HG03103 (cell line): ENCODE data around the gene UPB1.

Source experiments
- ATAC-seq: cut with Tn5 transposase; IDR thresholded peaks from one replicate; pipeline ENCODE4 v1.9.1; 2021; ENCODE audit warnings: low read depth; ENCODE audit not compliant: unreplicated experiment

UPB1 gene

DNA sequence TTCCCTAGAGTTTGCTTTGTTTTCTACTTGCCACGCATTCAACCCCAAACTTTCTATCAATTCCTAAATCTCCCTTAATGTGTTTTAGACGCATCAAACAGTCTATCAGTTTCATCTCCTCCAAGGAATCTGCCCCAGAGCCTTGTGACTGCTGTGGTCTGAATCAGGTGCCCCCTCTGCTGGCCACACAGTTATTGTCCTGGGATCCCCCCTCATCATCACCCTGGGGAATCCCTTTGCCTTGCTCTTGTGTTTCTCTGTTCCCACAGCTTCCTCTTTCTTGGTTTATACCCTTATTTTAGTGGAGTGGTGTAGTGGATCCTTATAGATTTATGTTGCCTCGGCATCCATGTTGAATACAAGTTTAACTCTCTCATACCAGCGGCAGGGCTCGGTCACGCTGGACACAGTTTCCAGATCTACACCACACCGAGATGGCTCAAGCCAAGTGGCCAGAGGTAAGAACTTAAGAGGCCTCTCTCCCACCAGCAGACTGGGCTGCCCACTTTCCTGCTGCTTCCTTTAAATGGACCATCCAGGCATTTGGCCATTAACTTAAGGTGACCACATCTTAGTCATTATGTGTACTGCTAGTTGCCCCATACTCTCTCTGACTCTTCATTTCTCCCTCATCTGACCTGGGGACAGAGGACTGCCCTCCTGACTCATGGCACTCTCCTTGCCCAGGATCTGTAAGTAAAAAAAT is 8.2 kb downstream of the UPB1 start:
- ATAC-seq = no peak

DNA sequence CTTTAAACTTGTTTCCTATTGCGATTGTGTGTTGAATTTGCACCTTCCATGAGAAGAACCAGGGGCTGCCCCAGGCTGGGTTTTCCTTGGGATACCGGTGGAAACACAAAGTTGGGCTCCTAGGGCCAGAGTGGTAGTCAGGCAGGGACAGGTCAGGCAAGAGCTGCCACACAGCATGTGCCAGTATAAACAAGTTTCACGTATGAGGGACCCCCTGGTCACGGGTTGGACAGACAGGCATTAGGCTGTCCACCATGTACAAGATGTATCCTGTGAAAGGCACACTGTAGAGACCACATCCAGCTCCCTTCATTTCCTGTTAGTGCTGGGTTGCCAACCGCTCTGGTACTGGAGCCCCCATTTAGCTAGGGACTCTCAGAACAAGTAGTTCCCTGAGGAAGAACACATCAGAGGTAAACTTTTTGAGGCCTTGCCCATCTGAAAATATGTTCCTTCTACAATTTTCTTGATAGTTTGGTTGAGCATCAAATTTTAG is 8.8 kb downstream of the UPB1 start:
- no peak for ATAC-seq

DNA sequence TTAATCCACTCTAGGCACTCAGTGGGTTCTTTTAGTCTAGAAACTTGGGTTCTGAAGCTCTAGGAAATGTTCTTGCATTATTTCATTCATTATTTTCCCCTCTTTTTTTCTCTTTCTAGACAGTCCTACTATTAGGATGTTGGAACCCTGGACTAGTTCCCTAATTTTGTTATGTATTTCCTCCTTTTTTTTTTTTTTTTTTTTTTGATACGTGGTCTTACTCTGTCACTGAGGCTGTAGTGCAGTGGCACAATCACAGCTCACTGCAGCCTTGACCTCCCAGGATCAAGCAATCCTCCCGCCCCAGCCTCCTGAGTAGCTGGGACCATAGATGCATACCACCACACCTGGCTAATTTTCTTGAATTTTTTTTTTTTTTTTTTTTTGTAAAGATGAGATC is 9.4 kb downstream of the UPB1 start:
- ATAC-seq = no peak

DNA sequence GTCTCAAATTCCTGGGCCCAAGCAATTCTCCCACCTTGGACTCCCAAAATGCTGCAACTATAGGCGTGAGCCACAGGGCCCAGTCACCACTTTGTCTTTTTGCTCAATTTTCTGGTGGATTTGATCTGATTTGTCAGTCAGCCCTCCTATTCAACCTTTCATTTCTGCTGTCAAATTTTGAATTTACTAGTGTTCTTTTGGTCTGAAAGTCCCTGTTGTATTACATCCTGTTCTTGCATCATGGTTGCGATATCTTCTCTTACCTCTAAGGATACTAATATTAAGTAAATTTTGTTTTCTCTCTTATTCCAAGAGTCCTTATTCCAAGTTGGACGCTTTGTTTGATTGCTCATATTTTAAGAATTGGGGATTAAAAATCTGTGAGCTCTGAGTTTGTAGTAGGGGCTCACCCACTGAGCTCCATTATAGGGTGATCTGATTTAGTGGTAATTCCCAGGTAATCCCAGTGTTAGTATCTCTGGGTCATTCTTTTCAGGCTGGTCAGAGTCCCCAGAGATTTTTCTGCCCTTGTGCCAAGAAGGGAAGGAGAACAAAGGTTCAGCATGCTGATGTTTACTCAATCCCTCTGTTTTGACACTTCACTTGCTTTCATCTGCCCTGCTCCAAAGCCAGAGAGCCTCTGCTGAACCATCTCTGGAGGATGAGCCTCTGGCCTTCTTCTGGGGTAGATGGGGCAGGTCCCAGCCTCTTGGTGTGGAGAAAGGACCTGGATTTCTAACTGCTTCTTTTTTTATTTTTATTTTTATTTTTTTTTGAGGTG is 10.0 kb downstream of the UPB1 start:
- ATAC-seq = no peak

DNA sequence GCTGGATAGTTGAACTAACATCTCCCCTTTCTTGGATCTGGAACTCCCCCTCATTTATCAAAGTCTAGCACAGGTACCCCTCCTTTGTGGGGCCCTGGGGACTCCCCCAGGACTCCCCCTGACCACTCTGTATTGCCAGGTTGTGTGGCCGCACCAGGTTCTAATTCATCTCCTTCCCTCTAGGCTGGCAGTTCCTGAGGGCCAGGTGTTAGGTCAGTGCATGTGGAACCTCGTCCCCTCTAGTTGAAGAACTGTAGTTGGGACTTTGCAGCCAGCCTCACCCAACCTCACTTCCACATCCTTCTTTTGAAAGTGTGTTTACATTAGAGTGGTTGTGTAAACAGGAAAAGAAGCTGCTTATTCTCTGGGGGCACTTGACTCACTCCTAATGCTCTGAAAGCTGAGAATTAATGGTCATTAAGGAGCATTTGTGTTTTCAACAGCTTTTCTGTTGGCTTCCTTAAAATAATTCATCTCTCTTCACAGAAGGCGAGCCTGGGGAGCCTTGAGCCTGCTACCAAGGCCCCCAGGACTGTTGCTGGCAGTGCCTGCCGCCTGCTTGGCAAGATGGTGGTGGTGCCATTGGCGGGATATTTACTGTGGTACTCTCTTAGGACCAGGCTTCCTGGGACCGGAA is 11.8 kb downstream of the UPB1 start:
- no peak for ATAC-seq

DNA sequence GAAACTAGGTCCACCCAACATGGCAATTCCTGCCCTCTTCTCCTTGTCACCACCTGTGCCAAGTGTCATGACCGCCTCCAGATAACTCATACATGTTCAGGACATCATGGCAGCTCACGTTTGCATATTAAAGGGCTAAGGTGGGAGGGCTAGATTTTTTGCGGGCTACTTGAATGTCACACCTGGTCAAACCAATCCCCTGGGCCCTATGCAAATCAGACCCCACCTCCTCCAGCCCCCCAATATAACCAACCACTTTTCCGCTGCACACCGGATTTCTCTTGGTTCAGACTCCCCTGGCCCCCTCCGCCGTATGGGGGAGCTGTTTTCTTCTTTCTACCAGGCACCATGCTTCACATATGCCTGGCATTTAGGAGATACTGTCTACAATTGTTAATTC is 12.6 kb downstream of the UPB1 start:
- no peak for ATAC-seq

DNA sequence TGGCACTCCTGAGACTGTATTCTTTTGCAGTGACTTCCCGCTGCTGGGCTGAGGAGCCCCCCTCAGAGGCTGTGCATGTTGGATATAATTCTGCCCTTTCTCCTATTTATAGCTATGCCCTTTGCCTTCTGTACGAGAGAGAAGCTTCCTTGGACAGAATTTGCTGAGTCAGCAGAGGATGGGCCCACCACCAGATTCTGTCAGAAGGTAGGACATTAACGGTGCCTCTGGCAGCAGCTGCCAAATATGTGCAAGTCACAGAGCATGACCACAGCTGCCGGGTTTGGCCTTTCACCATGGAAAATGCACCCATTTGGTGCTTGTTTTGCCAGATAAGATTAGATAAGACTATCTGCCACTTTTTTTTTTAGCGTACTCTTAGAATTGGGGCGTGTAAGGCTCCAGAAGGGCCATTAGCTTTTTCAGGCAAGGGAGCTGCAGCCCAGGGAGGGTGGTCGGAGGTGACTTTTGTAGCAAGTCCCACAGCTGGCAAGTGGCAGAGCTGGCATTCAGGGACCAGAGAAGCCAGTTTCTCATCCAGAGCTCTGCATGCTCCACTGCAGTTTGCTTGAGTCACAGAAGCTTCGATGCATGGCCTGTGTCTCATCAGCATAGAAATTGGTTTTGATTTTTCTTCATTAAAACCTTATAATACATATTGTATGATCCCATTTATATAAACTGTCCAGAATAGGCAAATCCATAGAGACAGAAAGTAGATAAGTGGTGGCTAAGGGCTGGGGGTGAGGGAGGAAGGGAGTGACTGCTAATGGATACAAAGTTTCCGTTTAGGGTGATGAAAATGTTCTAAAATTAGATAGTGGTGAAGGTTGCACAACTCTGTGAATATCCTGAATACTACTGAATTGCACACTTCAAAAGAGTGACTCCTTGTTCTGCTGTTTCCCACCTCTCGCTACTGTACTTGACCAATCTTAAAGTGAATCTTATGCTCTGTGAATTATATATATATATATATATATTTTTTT is 15.8 kb downstream of the UPB1 start:
- no peak for ATAC-seq

DNA sequence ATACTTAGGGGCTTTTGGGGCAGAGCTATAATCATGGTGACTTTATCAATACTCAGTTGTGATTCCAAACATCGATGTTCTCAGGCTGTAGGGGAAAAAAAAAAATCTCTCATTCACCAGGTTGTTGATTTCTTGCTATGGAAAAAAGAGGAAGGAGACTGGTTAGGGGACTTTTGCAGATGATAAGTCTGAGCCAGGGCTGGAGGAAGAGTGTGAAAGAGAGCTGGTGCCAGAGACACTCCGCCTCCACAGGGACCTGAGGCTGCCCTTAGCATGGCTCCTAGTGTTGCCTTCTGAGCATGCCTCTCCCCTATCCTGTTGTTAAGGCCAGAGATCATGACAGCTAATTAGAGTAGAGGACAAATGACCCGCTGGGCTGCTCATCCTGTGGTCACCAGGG is 16.9 kb downstream of the UPB1 start:
- no peak for ATAC-seq

DNA sequence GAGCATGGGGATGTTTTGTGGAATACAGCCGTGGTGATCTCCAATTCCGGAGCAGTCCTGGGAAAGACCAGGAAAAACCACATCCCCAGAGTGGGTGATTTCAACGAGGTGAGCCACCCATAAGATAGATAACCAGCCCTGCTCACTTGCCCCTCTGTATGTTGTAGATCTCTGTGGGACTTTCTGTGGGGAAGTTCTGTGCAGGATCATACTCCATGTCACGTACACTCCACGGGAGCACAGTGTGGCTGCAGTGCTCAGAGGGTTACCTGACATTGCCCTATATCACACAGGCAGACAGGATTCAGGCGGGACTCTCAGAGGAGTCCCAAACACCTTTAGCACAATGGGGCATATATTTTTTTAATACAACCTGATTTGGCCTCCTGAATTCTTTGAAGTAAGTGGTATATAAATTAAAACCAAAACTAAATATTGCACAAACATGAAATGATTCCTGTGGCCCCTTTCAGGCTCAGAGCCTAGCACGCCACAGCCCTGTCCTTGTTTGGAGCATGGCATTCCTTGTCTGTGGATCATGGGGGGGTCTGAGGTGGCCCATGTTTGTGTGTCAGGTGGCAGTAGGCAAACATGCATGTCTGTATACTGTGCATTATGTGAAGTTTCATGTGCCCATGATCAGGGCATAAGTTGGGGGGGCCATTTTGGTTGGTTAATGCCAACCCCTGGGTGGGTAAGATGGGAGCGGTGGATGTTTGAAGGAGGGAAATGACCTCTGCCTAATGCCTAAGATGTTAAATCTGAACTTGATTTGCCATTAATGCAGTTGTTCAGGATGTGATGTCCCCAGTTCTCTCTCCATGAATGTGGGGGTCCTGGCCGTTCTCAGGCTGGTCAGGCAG is 18.5 kb downstream of the UPB1 start:
- ATAC-seq = no peak

DNA sequence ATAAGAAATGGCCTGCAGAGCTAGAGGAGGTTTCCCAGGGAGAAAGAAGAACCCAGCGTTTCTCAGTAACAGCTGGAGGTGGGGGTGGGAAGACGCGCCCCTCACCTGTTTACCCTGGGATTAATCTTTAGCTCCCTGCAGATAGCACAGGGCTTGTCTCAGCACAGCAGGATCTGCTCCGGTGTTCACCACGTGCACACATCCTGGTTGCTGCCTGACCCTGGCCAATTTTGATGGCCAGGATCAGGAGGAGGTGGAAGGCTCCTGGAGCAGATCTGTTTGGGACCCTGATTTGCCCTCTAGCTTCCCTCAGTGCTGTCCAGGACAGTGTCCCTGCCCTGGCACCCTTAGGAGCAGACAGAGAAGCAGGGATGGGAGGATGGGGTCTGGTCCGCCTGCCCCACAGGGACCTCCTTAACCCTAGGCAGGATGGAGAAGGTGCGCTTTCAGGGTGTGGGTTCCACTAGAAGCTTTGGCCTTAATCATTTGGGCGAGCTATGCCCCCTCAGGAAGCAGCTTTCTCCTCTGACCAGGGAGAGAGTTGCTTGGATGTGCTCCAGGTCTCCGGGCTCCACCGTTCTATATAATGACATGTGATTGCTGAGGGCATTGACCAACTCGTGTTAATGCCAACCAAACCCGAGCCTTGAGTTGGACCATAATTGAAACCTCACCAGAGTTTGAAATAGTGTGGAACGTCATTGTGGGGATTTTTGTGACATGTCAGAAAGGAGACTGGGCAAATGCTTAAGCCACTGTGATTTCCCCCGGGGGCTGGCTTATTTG is 19.3 kb downstream of the UPB1 start:
- ATAC-seq = no peak

DNA sequence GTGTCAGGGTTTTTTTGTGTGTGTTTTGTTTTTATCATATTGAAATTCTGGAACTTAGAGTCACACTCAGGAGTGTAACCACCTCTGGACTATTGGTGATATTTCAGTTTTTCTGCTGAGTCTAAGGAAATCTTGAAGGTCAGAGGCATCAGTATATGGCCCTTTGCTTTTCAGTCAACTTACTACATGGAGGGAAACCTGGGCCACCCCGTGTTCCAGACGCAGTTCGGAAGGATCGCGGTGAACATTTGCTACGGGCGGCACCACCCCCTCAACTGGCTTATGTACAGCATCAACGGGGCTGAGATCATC is 19.9 kb downstream of the UPB1 start:
- no peak for ATAC-seq

DNA sequence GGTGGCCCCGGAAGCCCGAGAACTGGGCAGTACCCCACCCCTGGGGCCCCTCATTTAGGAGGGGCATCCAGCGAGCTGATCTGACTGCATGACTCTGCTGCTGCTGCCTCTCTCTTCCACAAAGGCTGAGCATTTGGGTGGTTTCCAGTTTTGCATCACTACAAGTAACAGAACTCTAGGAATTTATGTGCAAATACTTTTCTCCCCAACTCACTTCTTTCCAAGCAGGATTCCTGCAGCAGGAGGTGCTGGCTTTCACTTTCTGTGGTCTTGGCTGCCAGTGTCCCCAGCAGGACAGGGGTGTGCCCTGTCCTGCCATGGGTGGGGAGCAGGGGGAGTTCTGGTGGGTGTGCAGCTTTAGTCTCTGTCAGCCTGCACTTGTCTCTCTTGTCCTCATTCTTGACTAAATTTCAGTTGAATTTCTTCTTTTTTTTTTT is 21.2 kb downstream of the UPB1 start:
- no peak for ATAC-seq

DNA sequence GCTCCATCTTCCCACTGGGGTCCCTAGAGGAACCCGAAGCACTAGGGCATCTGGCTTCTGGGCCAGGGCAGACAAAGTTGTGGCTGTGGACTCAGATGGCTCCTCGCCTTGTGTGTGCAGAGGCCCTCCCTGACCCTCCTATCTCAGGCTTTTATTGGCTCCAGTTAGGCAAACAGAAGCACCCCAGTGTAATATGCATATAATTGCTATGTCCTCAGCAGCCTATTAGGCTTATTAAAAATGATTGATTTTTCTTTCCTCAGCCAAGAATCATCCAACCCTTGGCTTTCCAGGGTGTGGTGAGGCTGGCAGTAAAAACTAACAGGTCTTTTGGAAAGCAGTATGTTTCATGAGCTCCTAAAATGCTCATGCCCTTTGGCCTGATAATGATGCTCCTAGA is 22.3 kb downstream of the UPB1 start:
- no peak for ATAC-seq

DNA sequence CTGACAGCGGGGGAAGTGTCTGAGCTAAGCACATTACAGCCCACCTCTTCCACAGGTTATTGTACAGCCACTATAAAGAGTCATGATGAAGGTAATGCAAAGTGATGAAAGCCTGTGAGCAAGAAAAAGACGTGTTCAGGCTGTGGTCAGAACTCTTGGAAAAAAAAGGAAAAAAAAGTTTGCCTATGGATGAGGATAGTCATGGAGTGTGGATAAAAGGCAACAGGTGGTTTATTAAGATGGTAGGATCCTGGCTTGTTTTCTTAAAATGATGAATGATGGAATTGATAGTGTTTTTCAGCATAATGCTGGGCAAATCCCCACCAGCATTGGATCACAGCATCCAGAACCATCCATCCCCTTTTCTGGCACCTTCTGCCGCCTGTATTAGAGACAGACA is 23.1 kb downstream of the UPB1 start:
- ATAC-seq = no peak

DNA sequence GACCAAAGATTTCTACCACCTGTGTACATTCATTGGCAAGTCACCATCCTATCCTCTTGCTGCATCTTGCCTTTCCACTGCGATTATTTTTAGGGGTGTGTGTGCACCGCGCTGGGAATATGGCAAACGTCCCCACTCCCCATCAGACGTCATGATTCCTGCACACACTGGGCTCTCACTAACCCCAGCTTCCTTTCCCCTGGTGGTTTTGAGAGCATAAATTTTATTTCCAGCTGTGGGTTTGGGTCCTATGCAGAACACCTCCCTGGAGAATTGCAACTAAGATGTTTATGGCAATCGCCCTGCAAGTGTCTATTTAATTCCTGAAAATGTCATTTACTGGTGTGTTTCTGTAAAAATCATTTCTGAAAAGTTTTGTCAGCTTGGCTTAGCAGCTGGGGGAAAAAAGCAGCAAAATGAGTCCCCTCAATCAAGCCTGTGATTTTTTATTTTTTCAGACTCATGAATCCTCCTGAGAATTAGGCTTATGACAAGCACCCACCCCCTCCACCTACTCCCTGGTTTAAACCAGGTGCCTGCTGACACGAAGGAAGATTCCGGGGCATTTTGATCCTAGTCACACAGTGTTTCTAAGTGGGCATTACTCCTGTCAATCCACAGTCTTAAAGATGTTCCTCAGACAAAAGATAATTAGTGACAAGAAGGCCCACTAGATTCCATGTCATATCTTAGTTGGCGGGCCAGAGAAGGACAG is 23.8 kb downstream of the UPB1 start:
- no peak for ATAC-seq

DNA sequence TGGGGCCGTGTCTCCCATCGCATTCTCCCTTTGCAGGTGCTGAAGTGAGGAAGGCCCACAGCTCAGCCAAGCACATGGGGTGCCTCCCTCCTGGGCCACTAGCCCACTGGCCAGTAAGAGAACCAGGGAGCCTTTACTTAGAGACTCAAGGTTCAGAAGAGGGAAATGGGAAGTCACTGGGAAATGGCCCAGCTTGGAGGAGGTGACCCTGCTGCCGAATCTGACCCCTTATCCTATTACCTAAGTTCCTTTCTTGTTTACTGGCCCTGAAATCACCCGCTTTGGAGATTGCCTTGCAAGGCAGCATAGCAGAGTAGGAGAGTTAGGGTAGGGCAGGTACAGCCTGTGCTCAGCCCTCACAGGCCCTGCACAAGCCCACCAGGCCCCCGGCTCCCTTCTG is 24.4 kb downstream of the UPB1 start:
- no peak for ATAC-seq

DNA sequence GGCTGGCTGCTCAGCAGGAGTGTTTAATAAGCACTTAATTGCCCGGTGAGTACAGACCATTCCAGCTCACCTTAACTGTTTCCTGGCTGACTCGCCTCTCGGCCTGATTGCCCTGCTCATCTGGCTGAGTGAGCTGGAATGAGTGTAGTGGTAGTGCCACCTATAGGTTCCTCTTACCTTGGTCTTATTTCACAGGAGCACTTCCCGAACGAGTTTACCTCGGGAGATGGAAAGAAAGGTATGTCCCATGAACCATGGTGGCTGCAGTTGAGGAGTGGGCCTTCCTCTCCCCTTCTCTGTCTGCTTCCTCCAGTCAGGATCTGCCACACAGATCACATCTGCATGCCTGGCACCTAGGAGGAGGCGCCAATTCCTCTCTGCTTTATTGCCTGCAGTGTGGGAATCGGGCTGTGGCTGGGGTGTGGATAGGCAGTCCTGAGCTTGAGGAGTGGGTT is 26.7 kb downstream of the UPB1 start:
- ATAC-seq = no peak

DNA sequence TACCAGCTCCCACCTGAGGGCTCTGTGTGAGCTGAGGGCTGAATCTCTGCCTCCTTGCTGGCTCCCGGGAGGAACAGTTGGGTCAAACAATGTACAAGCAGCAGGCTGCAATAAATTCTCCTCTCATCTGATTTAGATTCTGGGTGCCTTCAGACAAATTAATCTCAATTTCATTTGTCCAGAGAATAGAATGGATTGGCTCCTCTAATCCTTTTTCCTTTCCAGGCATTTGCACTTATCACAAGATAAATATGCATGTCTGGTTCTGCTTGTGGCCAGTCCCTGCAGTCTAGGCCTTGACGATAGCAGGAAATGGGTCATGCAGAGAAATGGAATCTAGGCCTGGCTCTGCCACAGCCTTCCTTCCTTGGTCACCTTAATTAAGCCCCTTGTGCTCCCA is 28.7 kb downstream of the UPB1 start:
- no peak for ATAC-seq
